Mucosa of descending colon (tissue), 3 donors: ENCODE measurements around the gene GOLGA2. TPM values are rescaled to one million over a fixed set of nuclear protein-coding genes. Genes with fewer than 3 reads are reported as not detected.

ENCODE experiments used
- ATAC-seq: fragments of 200-7000 bp; cut with Tn5 transposase; one replicate; pipeline ENCODE4 v1.9.1; 2020; ENCODE audit warnings: mild to moderate bottlenecking, moderate library complexity
- DNase-seq, 3 donors: peaks; one replicate each; pipeline ENCODE4 v3.0.0-alpha.2; 2020
- H3K36me3 ChIP-seq: fragments of 200-600 bp; one replicate; pipeline ENCODE4 v1.8.0; 2021; ENCODE audit warnings: low read depth, mild to moderate bottlenecking
- H3K4me1 ChIP-seq: fragments of 200-600 bp; one replicate; pipeline ENCODE4 v1.8.0; 2021; ENCODE audit warnings: low read depth, mild to moderate bottlenecking
- H3K4me3 ChIP-seq: fragments of 200-600 bp; one replicate; pipeline ENCODE4 v1.8.0; 2021; ENCODE audit warnings: mild to moderate bottlenecking
- H3K9me3 ChIP-seq: fragments of 200-600 bp; one replicate; pipeline ENCODE4 v1.8.0; 2021; ENCODE audit warnings: mild to moderate bottlenecking
- intact Hi-C, 2 donors: fragments of 100-400 bp; cut with DNase I in 1 of 2; cut with micrococcal nuclease in 1 of 2; formaldehyde crosslinking; loops; one replicate each; pipeline versions ENCODE4 v1.11.0 to v1.11.1; 2022; cut with DNase I, micrococcal nuclease
- total RNA-seq, 3 donors: library from RNA; stranded (reverse); fragmentation: NEBNext Ultra II Directional in 2 of 3; extraction: Animal tissue kit (Norgen Biotek cat#: 25700) in 2 of 3; gene quantifications; one replicate each; pipeline versions ENCODE4 v1.2.1 to v1.2.4, GENCODE V29; 2021 to 2023
- TF ChIP-seq, protein P1 (sequence below): fragments of 200-600 bp; IDR thresholded peaks from one replicate; pipeline ENCODE4 v1.8.0; 2022; ENCODE audit warnings: antibody characterized with exemption, mild to moderate bottlenecking
- donor health status: DM: no; HTN: no; CAD: no; lungs with moderate emphysema.
- donor health status: DM: no; HTN: no; CAD: no.
- donor health status: DM: no; HTN: yes; CAD: no.

Gene GOLGA2
- total RNA-seq, 3 donors from 2014 or later = 90.3 to 118 (median 96.5) TPM

DNA sequence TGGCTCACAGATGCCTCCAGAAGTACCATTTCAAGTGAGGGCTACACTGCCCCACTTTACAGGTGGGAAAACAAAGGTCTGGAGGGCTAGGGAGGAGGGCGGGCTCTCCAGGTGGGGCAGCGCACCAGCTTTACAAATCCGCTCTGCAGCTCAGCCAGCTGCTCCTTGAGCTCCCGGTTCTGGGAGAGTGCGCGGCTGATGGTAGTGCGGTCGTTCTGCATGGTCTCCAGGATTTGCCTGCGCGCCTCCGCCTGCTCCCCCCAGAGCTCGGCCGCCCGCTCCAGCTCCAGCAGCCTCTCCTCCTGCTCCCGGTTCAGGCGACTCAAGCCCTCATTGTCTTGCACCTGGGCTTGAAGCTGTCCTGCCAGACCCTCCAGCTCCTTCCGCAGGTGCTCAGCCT is 15.5 kb downstream of the GOLGA2 start:
- no peak overlapping the region for H3K4me3 ChIP-seq
- ATAC-seq (no peak), DNase-seq (no peak)
- H3K4me1 ChIP-seq = no peaks in the 10 kb centered on the region
- H3K9me3 ChIP-seq = no peaks in the 10 kb centered on the region
- TF ChIP-seq, protein P1, sequence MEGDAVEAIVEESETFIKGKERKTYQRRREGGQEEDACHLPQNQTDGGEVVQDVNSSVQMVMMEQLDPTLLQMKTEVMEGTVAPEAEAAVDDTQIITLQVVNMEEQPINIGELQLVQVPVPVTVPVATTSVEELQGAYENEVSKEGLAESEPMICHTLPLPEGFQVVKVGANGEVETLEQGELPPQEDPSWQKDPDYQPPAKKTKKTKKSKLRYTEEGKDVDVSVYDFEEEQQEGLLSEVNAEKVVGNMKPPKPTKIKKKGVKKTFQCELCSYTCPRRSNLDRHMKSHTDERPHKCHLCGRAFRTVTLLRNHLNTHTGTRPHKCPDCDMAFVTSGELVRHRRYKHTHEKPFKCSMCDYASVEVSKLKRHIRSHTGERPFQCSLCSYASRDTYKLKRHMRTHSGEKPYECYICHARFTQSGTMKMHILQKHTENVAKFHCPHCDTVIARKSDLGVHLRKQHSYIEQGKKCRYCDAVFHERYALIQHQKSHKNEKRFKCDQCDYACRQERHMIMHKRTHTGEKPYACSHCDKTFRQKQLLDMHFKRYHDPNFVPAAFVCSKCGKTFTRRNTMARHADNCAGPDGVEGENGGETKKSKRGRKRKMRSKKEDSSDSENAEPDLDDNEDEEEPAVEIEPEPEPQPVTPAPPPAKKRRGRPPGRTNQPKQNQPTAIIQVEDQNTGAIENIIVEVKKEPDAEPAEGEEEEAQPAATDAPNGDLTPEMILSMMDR = no peak
- H3K36me3 ChIP-seq = peaks cover 10% of the 10 kb centered on the region
- intact Hi-C loops = no loop called here

DNA sequence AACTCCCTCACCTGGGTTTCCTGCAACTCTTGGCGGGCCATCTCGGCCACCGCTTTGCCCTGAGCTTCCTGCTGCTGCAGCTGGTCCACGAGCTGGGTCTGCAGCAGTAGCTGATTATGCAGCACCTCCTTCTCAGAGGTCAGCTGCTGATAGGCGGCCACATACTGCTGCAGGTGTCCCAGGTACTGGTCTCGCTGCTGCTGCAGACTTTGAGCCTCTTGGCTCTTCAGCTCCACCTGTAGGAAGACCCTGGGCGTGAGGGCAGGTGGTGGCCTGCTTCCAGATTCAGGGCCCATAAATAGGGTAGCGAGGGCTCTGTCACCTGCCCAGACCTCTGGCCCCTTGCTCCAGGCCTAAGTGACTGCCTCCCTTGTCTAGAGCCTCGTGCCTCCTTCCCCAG is 16.7 kb downstream of the GOLGA2 start:
- DNase-seq (no peak), ATAC-seq (no peak)
- Histone ChIP-seq H3K4me3 (no peak overlapping the region), H3K4me1 (no peaks in the 10 kb centered on the region), H3K36me3 (peaks cover 10% of the 10 kb centered on the region), H3K9me3 (no peaks in the 10 kb centered on the region)
- TF ChIP-seq, protein P1 = no peak
- intact Hi-C loops = no loop called here

DNA sequence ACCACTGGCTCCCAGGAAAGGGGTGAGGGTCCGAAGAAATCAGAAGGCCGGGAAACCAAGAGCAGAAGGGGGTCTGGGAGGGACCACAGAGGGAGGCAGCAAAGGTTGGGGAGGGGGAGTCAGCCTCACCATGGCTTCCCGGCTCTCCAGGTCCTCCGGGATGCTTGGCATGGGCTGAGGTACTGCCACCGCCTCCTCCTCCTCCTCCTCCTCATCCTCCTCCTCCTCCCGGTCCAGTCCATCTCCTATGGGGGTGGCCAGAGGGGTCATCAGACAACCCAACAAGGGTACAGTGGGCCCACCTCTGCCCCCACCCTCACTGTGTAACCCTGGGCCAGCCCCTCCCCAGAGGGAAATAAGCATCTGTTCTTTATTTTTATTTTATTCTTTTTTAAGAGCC is 17.5 kb downstream of the GOLGA2 start:
- H3K4me1 ChIP-seq = no peaks in the 10 kb centered on the region
- TF ChIP-seq, protein P1 = no peak
- DNase-seq (no peak), ATAC-seq (no peak)
- H3K4me3 ChIP-seq = no peak overlapping the region
- intact Hi-C loops = no loop called here
- no peaks in the 10 kb centered on the region for H3K9me3 ChIP-seq
- peaks cover 10% of the 10 kb centered on the region for H3K36me3 ChIP-seq

DNA sequence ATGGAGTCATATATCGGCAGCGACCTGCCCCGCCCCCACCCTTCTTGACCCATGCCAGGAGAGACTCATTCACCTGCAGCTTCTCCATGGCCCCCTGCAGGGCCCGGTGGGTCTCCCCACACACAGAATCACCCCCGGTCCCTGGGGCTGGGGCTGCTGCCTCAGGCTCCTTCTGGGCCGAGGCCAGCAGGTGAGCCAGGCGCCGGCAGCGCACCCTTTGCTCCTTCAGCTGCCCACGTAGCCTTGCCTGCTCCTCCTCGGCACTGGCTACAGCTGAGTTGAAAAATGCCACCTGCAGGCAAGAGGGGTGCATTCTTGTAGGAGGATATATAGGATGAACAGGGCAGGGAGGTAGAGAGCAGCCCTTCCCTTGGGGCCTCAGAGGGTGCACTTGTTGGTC is 17.9 kb downstream of the GOLGA2 start:
- ATAC-seq (no peak), DNase-seq (no peak)
- TF ChIP-seq, protein P1 = no peak
- Histone ChIP-seq H3K36me3 (peaks cover 10% of the 10 kb centered on the region), H3K4me1 (no peaks in the 10 kb centered on the region), H3K9me3 (no peaks in the 10 kb centered on the region), H3K4me3 (no peak overlapping the region)
- intact Hi-C loops = no loop called here

DNA sequence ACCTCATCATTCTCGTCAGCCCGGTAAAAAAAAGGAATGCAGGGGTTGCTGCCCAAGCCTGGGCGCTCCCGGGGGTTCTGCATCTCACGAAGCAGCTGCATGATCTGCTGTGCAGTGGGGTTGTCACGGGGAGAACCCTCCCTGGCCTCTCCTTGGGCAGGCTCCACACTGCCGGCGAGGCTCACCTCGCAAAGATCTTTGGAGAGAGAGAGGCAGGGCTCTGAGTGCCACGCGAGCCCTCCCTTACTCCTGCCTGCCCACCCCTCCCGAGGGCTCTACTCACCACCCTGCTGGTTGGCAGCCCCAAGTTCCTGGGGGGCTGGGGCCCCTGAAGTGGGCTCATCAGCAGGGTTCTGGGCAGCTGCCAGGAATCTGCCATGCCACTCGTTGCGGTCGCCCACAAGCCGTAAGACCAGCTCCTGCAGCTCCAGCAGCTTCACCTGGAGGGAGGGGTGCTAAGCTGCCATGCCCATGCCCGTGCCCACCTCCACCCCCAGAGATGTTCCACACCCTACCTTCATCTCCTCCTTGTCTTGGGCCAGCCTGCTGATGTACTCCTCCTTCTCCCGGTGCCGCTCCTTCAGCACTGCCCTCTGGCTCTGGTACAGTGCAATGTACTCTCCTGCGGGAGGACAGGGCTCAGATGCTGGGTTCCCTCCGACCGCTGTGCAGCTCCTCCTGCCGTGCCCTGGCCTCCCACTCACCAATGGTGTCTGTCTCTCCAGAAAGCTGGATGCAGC is 18.6 kb downstream of the GOLGA2 start:
- H3K36me3 ChIP-seq = peaks cover 10% of the 10 kb centered on the region
- H3K4me1 ChIP-seq = no peaks in the 10 kb centered on the region
- ATAC-seq (no peak), DNase-seq (no peak)
- H3K9me3 ChIP-seq = no peaks in the 10 kb centered on the region
- TF ChIP-seq, protein P1 = no peak
- H3K4me3 ChIP-seq = no peak overlapping the region
- intact Hi-C loops = no loop called here
